Loucy (cell line): ENCODE measurements around the gene RAD51B.

Source experiments
- CTCF ChIP-seq: fragments of 200-600 bp; sonication (generic); conservative IDR thresholded peaks from 2 replicates; pipeline ENCODE4 v1.5.1; 2014; ENCODE audit warnings: mild to moderate bottlenecking, antibody characterized with exemption, low read length
- EZH2phosphoT487 ChIP-seq: fragments of 200-600 bp; IDR thresholded peaks from 2 replicates; pipeline ENCODE4 v1.6.1; 2018; ENCODE audit warnings: antibody characterized with exemption, mild to moderate bottlenecking, moderate library complexity, borderline replicate concordance

DNA sequence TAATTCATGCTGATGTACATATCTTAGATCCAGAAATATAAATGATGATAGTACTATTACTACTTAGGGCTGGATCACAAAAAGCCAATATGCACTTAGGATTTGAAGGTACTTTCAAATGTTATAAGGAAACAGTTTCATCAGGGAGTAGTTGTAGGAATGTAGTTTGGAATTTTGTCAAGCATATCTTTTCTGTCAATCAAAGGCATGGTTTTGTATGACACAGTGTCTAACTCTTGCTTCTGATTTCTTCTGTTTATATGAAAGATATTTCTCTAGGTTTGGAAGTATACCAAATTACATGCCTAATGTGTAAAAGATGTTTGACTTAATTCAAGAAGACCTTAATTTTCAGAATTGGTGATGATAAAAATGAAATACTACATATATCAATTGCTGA lies 135.7 kb downstream of the RAD51B start:
- TF ChIP-seq CTCF (no peak), EZH2phosphoT487 (no peak)
